Measurements from ENCODE around the gene KRT83.

The KRT83 gene

GRCh38 chr12:52327052-52327829 lies 6.0 kb upstream of the KRT83 start:
- TF ChIP-seq CTCF (IDR thresholded peaks at IDR 0.05; ENCODE audit: control insufficient read depth, extremely low read depth, insufficient read depth) = peak; percentile 100
- H3K4me3 ChIP-seq (ENCODE audit: low read depth, low read length) = no peak overlapping the region
- DNase-seq (ENCODE audit: low read depth) = peak; percentile 95

GRCh38 chr12:52324153-52324444 lies 2.9 kb upstream of the KRT83 start:
- no peak overlapping the region for H3K4me3 ChIP-seq (ENCODE audit: low read depth, low read length)
- no peak for TF ChIP-seq CTCF (IDR thresholded peaks at IDR 0.05; ENCODE audit: control insufficient read depth, extremely low read depth, insufficient read depth)
- DNase-seq (ENCODE audit: low read depth) = no peak

GRCh38 chr12:52323416-52324152 lies 2.4 kb upstream of the KRT83 start:
- DNase-seq (ENCODE audit: low read depth) = no peak
- no peak overlapping the region for H3K4me3 ChIP-seq (ENCODE audit: low read depth, low read length)
- TF ChIP-seq CTCF (IDR thresholded peaks at IDR 0.05; ENCODE audit: control insufficient read depth, extremely low read depth, insufficient read depth) = no peak

GRCh38 chr12:52323001-52323400 lies 1.8 kb upstream of the KRT83 start:
- DNase-seq (ENCODE audit: low read depth) = no peak
- H3K4me3 ChIP-seq (ENCODE audit: low read depth, low read length) = no peak overlapping the region
- no peak for TF ChIP-seq CTCF (IDR thresholded peaks at IDR 0.05; ENCODE audit: control insufficient read depth, extremely low read depth, insufficient read depth)

- no peak for DNase-seq (ENCODE audit: low read depth)
- TF ChIP-seq CTCF (IDR thresholded peaks at IDR 0.05; ENCODE audit: control insufficient read depth, extremely low read depth, insufficient read depth) = no peak
- H3K4me3 ChIP-seq (ENCODE audit: low read depth, low read length) = no peak overlapping the region
Observed at GRCh38 chr12:52322069-52322468, 871 bp upstream of the KRT83 start.

GRCh38 chr12:52321418-52321817 lies 220 bp upstream of the KRT83 start:
- no peak overlapping the region for H3K4me3 ChIP-seq (ENCODE audit: low read depth, low read length)
- TF ChIP-seq CTCF (IDR thresholded peaks at IDR 0.05; ENCODE audit: control insufficient read depth, extremely low read depth, insufficient read depth) = no peak
- no peak for DNase-seq (ENCODE audit: low read depth)
